HepG2 (cell line): ENCODE data around the gene IQCE. TPM values are rescaled to one million over a fixed set of nuclear protein-coding genes. Genes with fewer than 3 reads are reported as not detected.
A peak's percentile ranks its signal among the peaks of the same experiment; 100 is the strongest.

Experiments used
- ATF1 ChIP-seq: IDR thresholded peaks from 2 replicates; pipeline ENCODE4 v1.6.1; 2016; ENCODE audit warnings: mild to moderate bottlenecking, control low read depth
- CC2D1A ChIP-seq: sonication (generic); formaldehyde crosslinking; IDR thresholded peaks from 2 replicates; pipeline ENCODE4 v1.8.1; 2023; ENCODE audit warnings: mild to moderate bottlenecking, missing genetic modification reagents
- FLYWCH1 ChIP-seq: sonication (generic); formaldehyde crosslinking; IDR thresholded peaks from 2 replicates; pipeline ENCODE4 v1.8.1; 2023; ENCODE audit warnings: mild to moderate bottlenecking, missing genetic modification reagents
- FOXJ3 ChIP-seq: sonication (generic); formaldehyde crosslinking; IDR thresholded peaks from 2 replicates; pipeline ENCODE4 v1.4.0; 2020; ENCODE audit warnings: missing genetic modification reagents, mild to moderate bottlenecking, borderline replicate concordance
- KLF9 ChIP-seq: IDR thresholded peaks from 2 replicates; pipeline ENCODE4 v1.6.1; 2016; ENCODE audit warnings: low read depth
- PLSCR1 ChIP-seq: sonication (generic); formaldehyde crosslinking; IDR thresholded peaks from 2 replicates; pipeline ENCODE4 v1.5.0; 2020; ENCODE audit warnings: missing genetic modification reagents, mild to moderate bottlenecking, borderline replicate concordance
- REL ChIP-seq: sonication (generic); formaldehyde crosslinking; conservative IDR thresholded peaks from 2 replicates; pipeline ENCODE4 v1.8.0; 2022; ENCODE audit warnings: mild to moderate bottlenecking, missing genetic modification reagents, moderate library complexity
- SMAD3 ChIP-seq: sonication (generic); formaldehyde crosslinking; IDR thresholded peaks from 2 replicates; pipeline ENCODE4 v1.4.0; 2020; ENCODE audit warnings: missing genetic modification reagents
- SOX13 ChIP-seq, 3 experiments: fragments of 450-650 bp in 1 of 3; sonication (generic) in 1 of 3; formaldehyde crosslinking in 1 of 3; IDR thresholded peaks in 2 of 3; conservative IDR thresholded peaks in 1 of 3; 2 replicates each; pipeline versions ENCODE4 v1.5.0 to v1.6.1; 2016 to 2020; ENCODE audit warnings: antibody characterized with exemption in 1 of 3, mild to moderate bottlenecking in 1 of 3, missing compliant biosample characterization in 1 of 3, missing genetic modification reagents in 1 of 3, moderate library complexity in 1 of 3
- SP4 ChIP-seq: sonication (generic); formaldehyde crosslinking; IDR thresholded peaks from 2 replicates; pipeline ENCODE4 v1.8.1; 2023; ENCODE audit warnings: mild to moderate bottlenecking, missing genetic modification reagents
- SPEN ChIP-seq: sonication (generic); formaldehyde crosslinking; IDR thresholded peaks from 2 replicates; pipeline ENCODE4 v1.5.1; 2020; ENCODE audit warnings: low read depth, mild to moderate bottlenecking, missing genetic modification reagents
- STAT5B ChIP-seq: sonication (generic); formaldehyde crosslinking; IDR thresholded peaks from 2 replicates; pipeline ENCODE4 v1.4.0; 2020; ENCODE audit warnings: missing genetic modification reagents
- TCF12 ChIP-seq, 2 experiments: fragments of 450-650 bp in 1 of 2; sonication (generic) in 1 of 2; formaldehyde crosslinking in 1 of 2; IDR thresholded peaks; 2 replicates each; pipeline versions ENCODE4 v1.6.1 to v1.8.0; 2017 to 2022; ENCODE audit warnings: antibody characterized with exemption in 1 of 2, mild to moderate bottlenecking in 1 of 2, missing genetic modification reagents in 1 of 2, moderate library complexity in 1 of 2
- THAP7 ChIP-seq: sonication (generic); formaldehyde crosslinking; IDR thresholded peaks from 2 replicates; pipeline ENCODE4 v1.8.1; 2023; ENCODE audit warnings: mild to moderate bottlenecking, missing genetic modification reagents
- THRA ChIP-seq: sonication (generic); formaldehyde crosslinking; IDR thresholded peaks from 2 replicates; pipeline ENCODE4 v1.4.0; 2020; ENCODE audit warnings: missing genetic modification reagents, borderline replicate concordance
- ZFY ChIP-seq: sonication (generic); formaldehyde crosslinking; IDR thresholded peaks from 2 replicates; pipeline ENCODE4 v1.4.0; 2020; ENCODE audit warnings: missing genetic modification reagents
- ZNF234 ChIP-seq: sonication (generic); formaldehyde crosslinking; conservative IDR thresholded peaks from 2 replicates; pipeline ENCODE4 v1.5.1; 2020; ENCODE audit warnings: mild to moderate bottlenecking, missing genetic modification reagents
- ZNF251 ChIP-seq: sonication (generic); formaldehyde crosslinking; IDR thresholded peaks from 2 replicates; pipeline ENCODE4 v1.9.0; 2021; ENCODE audit warnings: mild to moderate bottlenecking, missing genetic modification reagents
- ZNF451 ChIP-seq: sonication (generic); formaldehyde crosslinking; IDR thresholded peaks from 2 replicates; pipeline ENCODE4 v1.5.0; 2020; ENCODE audit warnings: mild to moderate bottlenecking, missing genetic modification reagents
- ZNF660 ChIP-seq: sonication (generic); formaldehyde crosslinking; IDR thresholded peaks from 2 replicates; pipeline ENCODE4 v1.5.1; 2020; ENCODE audit warnings: mild to moderate bottlenecking, low read depth, missing genetic modification reagents, borderline replicate concordance
- ZNF883 ChIP-seq: sonication (generic); formaldehyde crosslinking; IDR thresholded peaks from 2 replicates; pipeline ENCODE4 v1.5.1; 2020; ENCODE audit warnings: mild to moderate bottlenecking, missing genetic modification reagents; ENCODE audit errors: not compliant biosample characterization
- ZNF891 ChIP-seq: sonication (generic); formaldehyde crosslinking; IDR thresholded peaks from 2 replicates; pipeline ENCODE4 v1.5.0; 2020; ENCODE audit warnings: mild to moderate bottlenecking, missing genetic modification reagents
- ZXDC ChIP-seq: sonication (generic); formaldehyde crosslinking; IDR thresholded peaks from 2 replicates; pipeline ENCODE4 v1.5.0; 2020; ENCODE audit warnings: mild to moderate bottlenecking, missing genetic modification reagents
- polyA plus RNA-seq, 8 experiments: library from polyadenylated mRNA; depleted of rRNA in 3 of 8; stranded (reverse) in 7 of 8; unstranded in 1 of 8; fragments of >200 nt; fragmentation: Illumina TruSeq in 4 of 8; extraction: Trizol in 4 of 8; gene quantifications; 2 replicates each; pipeline versions ENCODE4 v1.2.1 to v1.2.3, GENCODE V29; 2011 to 2016; ENCODE audit warnings: low read depth in 4 of 8, missing spikeins in 1 of 8, mixed read lengths in 1 of 8; ENCODE audit not compliant: insufficient read depth in 1 of 8
- total RNA-seq, 5 experiments: library from RNA; depleted of rRNA; stranded (reverse); fragments of >200 nt; fragmentation: Illumina TruSeq; extraction: Trizol; gene quantifications; 2 replicates each; pipeline ENCODE4 v1.2.3, GENCODE V29; 2016; ENCODE audit warnings: low read depth in 1 of 5

IQCE gene
- total and polyA plus RNA-seq, 2 of the 13 experiments (the other 11 are each of a cell fraction or from before 2014, with no cell fraction given): 1.5 to 2.5 TPM

- no peak for TF ChIP-seq SOX13 (IDR thresholded peaks at IDR 0.05)
- peak in 1 of 2 experiments; percentile 55; a peak in 2 of 4 replicates for TF ChIP-seq SOX13 (CRISPR knock-in tag; conservative IDR thresholded peaks at IDR 0.05 in 1 of 2, IDR thresholded peaks at IDR 0.05 in 1 of 2)
- TF ChIP-seq ZNF883 (CRISPR knock-in tag): peak; percentile 14
- TF ChIP-seq PLSCR1: no peak
- no peak for TF ChIP-seq SP4 (CRISPR knock-in tag)
- no peak for TF ChIP-seq FLYWCH1
- TF ChIP-seq THAP7 (CRISPR knock-in tag): no peak
- no peak for TF ChIP-seq REL (CRISPR knock-in tag)
- no peak for TF ChIP-seq CC2D1A
- TF ChIP-seq TCF12 (IDR thresholded peaks at IDR 0.05): no peak
- 0 out of 2 replicates have a peak, but pooled peaks have one; percentile 30 for TF ChIP-seq TCF12 (CRISPR knock-in tag; IDR thresholded peaks at IDR 0.05)
- no peak for TF ChIP-seq ZNF891 (CRISPR knock-in tag)
- peak; percentile 81 for TF ChIP-seq THRA (CRISPR knock-in tag)
- TF ChIP-seq SPEN (CRISPR knock-in tag): no peak
- no peak for TF ChIP-seq ZNF660
- TF ChIP-seq STAT5B (CRISPR knock-in tag): no peak
- no peak for TF ChIP-seq SMAD3 (CRISPR knock-in tag)
- TF ChIP-seq KLF9 (CRISPR knock-in tag): no peak
- TF ChIP-seq FOXJ3 (CRISPR knock-in tag): no peak
- no peak for TF ChIP-seq ZNF234 (CRISPR knock-in tag)
- TF ChIP-seq ZXDC: no peak
- TF ChIP-seq ZFY (CRISPR knock-in tag): peak; percentile 43; the same call in 1 of the 2 replicates
- no peak for TF ChIP-seq ZNF251
- TF ChIP-seq ATF1 (CRISPR knock-in tag): peak; percentile 50; the same call in 1 of the 2 replicates
- TF ChIP-seq ZNF451 (CRISPR knock-in tag): no peak
Measured at GRCh38 chr7:2641406-2642393, 82.9 kb downstream of the IQCE start (continued).
